GM19372 (cell line): Measurements from ENCODE around the gene SLC12A5.

ENCODE experiments used
- ATAC-seq: cut with Tn5 transposase; IDR thresholded peaks from one replicate; pipeline ENCODE4 v1.9.1; 2021; ENCODE audit warnings: mild to moderate bottlenecking, low read depth, moderate library complexity; ENCODE audit not compliant: unreplicated experiment

Gene SLC12A5

DNA sequence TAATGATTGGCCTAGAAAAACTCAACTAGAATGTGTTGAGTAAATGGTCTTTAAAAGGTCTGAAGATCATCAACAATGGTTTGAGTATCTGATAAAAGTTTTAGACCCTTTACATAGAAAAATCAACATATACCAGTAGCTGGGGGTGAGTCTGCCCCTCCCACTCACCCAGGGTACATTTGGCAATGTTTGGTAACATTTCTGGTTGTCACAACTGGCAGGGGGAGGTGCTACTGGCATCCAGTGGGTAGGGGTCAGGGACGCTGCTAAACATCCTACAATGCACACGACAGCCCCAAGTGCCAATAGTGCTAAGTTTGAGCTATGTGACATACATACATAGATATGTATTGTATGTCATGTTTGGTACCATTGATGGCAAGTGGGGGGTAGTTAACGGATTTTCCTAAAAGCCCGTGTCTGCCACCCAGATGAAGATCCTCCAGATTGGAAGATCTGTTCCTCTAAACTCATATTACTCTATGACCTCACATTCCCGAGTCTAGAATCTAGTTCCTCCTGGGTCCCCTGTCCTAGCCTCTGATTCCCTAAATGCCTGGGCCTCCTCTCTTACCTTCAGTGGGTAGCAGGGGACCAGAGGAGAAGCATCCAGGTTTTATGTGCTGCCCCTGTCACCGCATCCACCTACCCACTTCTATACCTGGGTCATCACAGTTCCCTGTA, 22.9 kb upstream of the SLC12A5 start:
- ATAC-seq: no peak

DNA sequence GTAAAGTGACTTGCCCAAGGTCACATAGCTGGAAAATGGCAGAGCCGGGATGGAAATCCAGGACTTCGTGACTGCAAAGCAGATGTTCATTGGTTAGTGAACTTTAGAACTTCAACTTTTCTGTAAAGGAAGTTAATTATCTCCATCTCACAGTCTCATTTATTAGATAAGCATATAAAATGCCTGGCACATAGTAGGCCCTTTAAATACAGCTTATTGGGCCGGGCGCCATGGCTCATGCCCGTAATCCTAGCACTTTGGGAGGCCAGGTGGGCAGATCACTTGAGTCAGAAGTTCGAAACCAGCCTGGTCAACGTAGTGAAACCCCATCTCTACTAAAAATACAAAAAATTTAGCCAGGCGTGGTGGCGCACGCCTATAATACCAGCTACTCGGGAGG, 22.1 kb upstream of the SLC12A5 start:
- no peak for ATAC-seq

DNA sequence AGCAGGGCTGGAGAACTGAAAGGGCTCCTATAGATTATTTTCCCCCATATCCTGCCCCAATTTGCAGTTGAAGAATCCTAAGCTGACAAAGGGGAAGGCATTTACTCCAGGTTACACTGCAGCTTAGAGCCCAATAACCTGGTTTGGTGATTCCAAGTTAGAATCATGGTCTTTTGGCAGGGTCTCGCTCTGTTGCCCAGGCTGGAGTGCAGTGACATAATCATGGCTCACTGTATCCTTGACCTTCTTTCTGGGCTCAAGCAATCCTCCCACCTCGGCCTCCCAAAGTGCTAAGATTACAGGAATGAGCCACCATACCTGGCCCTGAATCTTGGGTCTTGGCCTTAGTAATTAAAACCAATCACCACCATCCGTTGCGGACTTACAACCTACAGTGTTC, 21.3 kb upstream of the SLC12A5 start:
- ATAC-seq: no peak

DNA sequence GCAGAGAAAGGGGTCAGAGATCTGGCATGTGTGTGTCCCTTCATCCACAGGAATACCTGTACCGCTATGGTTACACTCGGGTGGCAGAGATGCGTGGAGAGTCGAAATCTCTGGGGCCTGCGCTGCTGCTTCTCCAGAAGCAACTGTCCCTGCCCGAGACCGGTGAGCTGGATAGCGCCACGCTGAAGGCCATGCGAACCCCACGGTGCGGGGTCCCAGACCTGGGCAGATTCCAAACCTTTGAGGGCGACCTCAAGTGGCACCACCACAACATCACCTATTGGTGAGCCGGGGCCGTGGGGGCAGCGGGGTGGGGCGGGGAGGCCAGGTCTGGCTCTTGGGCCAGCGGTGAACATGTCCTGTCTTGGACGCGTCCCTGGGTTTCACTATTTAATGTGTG, 19.2 kb upstream of the SLC12A5 start:
- ATAC-seq: no peak

DNA sequence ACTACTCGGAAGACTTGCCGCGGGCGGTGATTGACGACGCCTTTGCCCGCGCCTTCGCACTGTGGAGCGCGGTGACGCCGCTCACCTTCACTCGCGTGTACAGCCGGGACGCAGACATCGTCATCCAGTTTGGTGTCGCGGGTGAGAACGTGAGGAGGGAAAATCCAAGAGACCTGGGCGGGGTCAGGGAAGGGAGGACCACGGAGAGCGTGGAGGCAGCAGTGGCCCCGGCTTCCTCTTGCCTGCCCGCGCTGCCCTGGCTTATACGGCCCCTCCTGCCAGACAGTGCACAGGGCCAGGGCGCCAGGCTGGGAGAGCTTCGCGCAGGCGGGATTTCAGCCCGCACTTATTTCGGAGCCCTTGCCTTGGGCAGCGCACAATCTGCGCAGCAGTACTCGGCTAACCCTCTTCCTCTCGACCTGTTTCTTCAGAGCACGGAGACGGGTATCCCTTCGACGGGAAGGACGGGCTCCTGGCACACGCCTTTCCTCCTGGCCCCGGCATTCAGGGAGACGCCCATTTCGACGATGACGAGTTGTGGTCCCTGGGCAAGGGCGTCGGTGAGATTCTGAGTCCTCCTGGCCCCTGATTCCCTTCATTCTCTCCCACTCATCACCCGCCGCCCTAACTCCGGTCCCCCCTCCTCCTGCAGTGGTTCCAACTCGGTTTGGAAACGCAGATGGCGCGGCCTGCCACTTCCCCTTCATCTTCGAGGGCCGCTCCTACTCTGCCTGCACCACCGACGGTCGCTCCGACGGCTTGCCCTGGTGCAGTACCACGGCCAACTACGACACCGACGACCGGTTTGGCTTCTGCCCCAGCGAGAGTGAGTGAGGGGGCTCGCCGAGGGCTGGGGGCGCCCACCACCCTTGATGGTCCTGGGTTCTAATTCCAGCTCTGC, 18.3 kb upstream of the SLC12A5 start:
- no peak for ATAC-seq

DNA sequence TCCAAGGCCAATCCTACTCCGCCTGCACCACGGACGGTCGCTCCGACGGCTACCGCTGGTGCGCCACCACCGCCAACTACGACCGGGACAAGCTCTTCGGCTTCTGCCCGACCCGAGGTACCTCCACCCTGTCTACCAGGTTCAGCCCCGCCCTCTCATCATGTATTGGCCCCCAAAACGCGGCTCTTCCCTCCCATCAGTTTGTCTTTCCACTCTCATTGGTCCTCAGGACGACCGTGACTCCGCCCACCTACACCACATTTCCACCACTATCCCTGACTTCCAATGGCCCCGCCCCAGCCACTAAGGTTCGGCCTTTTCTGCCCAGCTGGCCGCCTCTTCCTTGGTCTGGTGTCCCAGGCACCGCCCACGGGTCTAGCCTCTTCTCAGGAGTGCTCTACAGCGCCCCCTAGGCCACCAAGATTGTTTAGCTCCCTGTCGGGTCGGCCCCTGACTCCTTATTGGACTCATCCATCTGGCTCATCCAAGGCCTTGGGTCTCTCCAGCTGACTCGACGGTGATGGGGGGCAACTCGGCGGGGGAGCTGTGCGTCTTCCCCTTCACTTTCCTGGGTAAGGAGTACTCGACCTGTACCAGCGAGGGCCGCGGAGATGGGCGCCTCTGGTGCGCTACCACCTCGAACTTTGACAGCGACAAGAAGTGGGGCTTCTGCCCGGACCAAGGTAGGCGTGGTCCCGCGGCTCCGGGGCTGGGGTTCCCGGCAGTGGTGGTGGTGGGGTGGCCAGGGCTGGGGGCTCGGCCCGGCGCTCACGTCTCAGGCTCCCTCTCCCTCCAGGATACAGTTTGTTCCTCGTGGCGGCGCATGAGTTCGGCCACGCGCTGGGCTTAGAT, 17.2 kb upstream of the SLC12A5 start:
- ATAC-seq: no peak

DNA sequence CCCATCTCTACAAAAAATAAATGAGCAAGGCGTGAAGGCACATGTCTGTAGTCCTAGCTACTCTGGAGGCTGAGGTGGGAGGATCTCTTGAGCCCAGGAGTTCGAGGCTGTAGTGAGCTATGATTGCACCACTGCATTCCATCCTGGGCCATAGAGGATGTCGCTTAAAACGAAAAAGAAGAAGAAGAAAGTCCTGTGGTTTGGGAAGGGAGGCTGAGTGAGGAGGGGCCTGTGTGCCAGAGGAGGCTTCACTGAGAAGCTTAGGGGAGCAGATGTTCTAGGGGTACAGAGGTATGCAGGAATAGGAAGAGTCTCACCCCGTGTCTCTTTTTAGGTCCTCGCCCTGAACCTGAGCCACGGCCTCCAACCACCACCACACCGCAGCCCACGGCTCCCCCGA, 16.1 kb upstream of the SLC12A5 start:
- no peak for ATAC-seq

DNA sequence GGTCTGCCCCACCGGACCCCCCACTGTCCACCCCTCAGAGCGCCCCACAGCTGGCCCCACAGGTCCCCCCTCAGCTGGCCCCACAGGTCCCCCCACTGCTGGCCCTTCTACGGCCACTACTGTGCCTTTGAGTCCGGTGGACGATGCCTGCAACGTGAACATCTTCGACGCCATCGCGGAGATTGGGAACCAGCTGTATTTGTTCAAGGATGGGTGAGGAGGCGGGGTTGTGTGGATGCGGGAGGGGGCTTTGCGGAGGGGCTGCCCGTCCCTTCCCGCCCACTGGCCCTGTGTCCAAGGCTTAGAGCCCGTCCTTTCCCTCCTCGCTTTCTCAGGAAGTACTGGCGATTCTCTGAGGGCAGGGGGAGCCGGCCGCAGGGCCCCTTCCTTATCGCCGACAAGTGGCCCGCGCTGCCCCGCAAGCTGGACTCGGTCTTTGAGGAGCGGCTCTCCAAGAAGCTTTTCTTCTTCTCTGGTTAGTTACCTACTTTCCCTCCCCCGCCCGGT, 15.6 kb upstream of the SLC12A5 start:
- no peak for ATAC-seq

DNA sequence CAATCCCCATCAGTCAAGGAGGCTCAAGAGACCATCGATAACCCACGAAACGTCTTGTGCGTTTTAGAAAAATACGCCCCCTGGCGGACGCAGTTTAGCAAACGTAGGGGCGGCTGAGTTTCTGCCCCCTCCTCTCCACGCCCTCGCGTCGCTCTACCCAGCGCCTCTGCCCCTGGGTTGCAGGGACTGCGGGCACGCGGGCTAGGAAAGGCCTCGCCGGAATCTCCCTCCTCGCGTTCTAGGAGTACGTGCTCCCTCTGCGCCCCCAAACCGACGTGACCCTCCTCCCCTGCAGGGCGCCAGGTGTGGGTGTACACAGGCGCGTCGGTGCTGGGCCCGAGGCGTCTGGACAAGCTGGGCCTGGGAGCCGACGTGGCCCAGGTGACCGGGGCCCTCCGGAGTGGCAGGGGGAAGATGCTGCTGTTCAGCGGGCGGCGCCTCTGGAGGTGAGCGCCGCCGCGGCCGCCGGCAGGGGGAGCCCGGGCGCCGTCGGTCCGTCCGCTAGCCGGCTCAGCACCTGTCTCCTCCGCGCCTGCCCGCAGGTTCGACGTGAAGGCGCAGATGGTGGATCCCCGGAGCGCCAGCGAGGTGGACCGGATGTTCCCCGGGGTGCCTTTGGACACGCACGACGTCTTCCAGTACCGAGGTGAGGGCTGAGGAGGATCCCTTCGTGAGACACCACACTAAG, 15.0 kb upstream of the SLC12A5 start:
- ATAC-seq: peak; percentile 53

DNA sequence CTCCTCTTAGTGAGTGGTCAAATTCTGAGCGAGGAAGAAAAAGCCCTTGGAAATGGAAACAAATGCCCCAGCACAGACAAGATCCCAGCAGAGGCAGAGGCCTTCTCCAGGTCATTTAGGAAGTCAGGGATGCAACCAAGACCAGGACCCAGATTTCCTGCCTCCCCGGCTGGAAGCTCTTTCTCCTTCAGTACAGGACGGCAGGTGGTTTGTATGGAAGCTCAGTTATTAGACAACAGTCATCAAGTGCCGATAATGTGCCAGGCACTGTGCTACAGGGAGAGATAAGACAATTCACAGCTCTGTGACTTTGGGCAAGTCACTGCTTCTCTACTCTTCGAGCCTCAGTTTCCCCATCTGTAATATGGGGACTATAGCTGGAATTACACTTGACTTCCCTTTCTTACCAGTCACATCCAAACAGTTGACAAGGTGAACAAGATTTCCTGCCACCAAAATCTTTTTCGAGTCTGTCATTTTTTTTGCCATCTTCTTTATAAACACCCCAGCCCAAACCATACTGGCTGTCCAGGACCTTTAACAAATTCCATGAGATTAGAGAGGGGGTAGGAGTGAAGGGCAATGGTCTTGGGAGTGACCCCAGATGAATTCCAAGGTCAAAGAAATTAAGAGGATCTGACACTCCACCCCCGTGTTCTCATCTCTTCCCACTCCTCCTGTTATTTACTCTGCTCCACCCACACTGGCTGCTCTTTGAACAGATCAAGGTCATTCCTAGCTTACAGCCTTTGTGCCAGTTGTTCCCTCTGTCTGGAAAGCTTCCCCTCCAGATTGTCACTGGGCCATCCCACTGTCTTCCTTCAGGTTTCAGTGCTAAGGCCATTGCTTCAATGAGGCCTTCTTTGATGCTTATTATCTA, 14.3 kb upstream of the SLC12A5 start:
- ATAC-seq: no peak

DNA sequence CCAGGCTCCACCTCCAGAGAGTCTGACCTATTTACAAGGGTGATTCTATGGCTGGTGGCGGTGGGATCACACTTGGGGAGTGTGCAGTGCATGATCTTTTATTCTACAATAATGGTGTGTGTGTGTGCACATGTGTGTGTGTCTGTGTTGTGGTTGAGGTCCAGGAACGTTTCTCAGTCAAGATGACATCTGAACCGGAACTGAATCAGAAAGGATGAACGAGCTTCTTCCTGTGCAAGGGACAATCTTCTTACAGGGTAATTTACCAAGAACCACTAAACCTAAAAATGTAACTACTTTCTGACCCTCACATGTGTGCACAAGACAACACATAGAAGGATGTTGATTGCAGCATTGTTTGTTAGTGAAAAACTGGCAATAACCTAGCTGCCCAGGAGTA, 11.7 kb upstream of the SLC12A5 start:
- no peak for ATAC-seq

DNA sequence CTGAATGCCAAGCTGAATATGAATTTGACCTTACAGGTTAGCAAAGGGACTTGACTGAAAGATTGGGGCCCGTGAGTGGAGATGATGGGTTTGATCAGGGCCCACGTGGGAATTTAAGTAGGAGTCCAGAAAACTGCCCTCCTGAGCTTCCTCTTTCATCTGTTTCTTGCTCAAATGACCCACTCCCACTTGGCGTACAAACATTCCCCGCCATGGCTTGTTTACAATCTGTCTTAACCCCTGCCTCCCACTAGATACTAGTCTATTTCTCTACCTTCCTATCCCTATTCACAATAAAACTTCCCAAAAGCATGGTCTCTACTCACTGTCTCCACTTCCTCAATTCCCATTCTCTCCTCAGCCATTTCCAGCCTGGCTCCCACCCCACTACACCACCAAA, 10.9 kb upstream of the SLC12A5 start:
- ATAC-seq: no peak

DNA sequence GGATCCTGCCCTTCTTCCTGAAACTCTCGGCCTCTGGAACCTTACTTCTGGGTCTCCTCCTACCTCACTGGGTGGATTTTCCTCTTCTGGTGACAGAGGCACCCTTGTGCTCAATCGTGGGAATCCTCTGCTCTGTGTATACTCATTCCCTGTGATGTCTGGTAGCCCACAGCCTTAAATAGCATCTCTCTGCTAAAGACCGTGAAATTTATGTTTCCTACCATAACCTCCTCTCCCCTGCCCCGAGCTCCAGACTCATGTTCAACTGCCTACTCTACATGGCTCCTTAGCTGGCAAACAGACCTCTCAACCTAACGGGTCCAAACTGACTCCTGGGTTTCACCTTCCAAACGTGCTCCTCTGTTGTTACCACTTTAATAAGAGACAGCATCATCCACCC, 10.4 kb upstream of the SLC12A5 start:
- no peak for ATAC-seq

DNA sequence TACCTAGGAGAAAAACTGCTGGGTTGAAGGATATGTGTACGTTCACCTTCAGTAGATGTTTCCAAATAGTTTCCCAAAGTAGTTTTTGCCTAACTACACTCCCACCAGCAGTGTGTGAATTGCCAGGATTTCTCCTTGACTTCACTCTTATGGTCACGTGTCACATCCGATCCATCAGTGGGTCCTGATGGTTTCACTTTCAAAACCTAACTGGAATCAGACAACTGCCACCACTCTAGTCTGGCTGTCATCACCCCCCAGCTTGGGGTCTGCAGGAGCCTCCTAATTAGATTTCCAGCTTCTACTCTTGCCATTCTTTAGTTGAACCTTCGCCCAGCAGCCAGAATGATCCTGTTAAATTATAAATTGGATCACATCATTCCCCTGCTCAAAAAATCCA, 8.5 kb upstream of the SLC12A5 start:
- no peak for ATAC-seq

DNA sequence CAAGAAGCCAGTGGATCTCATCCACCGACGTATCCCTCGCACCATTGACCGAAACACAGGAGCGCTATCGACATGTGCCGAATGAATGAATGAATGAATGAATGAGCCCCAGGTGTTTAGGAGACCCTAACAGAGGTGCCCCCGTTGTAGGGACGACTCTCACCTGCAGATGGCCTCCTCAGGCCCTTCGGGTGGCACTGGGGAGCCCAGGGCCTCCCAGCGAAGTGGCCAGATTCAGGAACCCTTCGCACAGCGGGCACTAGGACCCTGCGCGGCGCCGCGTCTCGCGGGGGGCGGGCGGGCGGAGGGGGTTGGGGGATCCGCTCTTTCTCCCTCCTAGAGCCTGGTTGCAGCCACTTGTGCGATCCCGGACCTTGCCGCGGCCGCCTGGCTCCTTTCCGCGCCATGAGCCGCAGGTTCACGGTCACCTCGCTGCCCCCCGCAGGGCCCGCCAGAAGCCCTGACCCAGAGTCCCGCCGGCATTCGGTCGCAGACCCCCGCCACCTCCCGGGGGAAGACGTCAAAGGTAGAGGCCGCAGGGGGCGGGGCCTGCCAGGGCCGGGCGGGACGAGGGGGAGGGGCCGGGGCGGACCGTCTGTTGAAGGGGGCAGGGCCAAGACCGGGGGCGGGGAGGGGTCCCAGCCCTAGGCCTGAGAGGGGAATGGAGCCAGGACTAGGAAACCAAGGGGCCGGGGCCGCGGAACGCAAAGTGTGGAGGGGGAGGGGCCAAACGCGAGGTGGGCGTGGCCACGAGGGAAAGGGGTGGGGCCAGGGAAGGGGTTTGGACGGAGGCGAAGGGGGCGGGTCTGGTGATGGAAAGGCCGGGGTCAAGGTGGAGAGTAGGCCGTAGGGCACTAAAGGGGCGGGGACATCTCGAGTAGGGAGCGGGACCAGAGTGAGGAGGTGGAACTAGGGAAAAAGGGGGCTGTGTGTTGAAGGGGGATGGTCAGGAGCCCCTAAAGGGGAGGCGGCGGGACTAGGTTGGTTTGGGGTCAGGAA, 7.4 kb upstream of the SLC12A5 start:
- no peak for ATAC-seq

DNA sequence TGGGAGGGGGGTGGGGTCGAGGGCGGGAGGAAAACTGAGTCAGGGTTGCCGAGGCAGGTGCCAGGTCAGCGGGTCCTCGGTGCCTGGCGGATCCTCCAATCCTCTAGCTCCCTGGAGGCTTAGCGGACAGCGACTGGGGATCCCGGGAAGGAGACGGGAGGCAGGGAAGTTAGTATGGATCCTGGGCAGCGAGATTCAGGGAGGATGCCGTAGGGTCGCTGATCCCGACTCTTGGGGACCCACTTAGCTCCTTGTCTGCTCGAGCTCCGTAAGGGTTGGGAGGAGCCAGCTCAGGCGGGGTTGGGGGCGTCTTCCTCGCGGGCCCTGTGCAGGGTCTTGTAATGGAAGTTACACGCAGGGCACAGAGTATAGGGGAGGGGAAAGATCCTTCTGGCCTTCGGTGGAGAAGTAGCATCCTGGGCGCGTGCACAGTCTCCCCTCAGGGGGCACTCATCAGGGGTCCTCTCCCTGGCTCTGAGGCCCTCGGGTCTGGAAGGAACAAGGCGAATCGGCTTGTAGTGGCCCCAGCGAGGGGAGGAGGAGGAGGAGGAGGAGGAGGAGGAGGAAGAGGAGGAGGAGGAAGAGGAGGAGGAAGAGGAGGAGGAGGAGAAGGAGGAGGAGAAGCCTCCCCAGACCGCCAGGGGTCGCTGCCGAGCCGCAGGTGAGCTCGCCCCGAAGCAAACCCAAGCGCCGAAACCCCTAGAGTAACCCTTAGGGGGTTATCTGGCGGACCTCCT, 6.4 kb upstream of the SLC12A5 start:
- ATAC-seq: no peak

DNA sequence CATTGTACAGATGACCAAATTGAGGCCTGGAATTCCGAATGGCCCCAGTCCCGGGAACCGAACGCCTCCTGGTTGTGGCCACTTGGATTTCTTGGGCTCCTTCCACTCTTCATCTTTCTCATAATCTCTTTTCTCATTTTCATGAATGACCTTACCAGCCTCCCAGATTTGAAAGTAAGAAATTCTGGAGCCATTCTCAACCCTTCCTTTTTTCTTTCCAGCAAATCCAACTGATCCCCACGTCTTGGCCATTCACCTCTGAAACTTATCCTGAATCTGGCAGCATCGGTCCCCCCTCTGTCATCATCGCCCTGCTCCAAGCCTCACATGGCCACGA, 5.9 kb upstream of the SLC12A5 start:
- no peak for ATAC-seq

DNA sequence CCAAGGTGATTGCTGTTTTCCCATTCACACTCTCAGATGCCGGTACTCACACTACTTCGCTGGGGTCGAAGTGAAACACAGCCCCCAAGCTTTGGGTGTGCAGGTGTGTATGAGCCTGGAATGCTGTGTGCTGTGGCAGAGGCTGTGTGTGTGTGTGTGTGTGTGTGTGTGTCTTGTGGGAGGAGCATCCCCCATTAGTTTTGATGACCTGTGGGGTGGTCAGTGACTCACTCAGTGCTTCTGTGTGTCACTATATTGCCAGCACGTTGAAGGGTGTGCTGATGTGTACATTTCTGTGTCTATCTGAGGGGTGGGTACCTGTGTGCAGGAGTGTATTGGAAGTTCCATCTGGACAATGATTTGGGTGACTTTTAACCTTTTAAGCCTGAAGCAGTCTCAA, 5.0 kb upstream of the SLC12A5 start:
- ATAC-seq: no peak
